GM21360 (cell line): ENCODE results near the gene CLECL1.
"Not testable (repeated sequence)": the region's sequence is repeated elsewhere in the genome, so short reads cannot be mapped to it uniquely, and the experiment has no call there.

Experiments used
- ATAC-seq: cut with Tn5 transposase; IDR thresholded peaks from one replicate; pipeline ENCODE4 v1.9.1; 2021; ENCODE audit warnings: mild to moderate bottlenecking, moderate library complexity; ENCODE audit not compliant: unreplicated experiment

Gene CLECL1

GRCh38 chr12:9699269-9699897 lies 33.5 kb downstream of the CLECL1 start:
- no peak for ATAC-seq

GRCh38 chr12:9698681-9699080 lies 34.2 kb downstream of the CLECL1 start:
- ATAC-seq = no peak

GRCh38 chr12:9697619-9698018 lies 35.3 kb downstream of the CLECL1 start:
- no peak for ATAC-seq

GRCh38 chr12:9695661-9696060 lies 37.2 kb downstream of the CLECL1 start:
- not testable (repeated sequence) for ATAC-seq

GRCh38 chr12:9695150-9695549 lies 37.7 kb downstream of the CLECL1 start:
- ATAC-seq = not testable (repeated sequence)

- ATAC-seq = no peak
Observed at GRCh38 chr12:9694241-9694640, 38.7 kb downstream of the CLECL1 start.

- no peak for ATAC-seq
Observed at GRCh38 chr12:9692909-9693308, 40.0 kb downstream of the CLECL1 start.

- ATAC-seq = no peak
Observed at GRCh38 chr12:9687228-9687627, 45.7 kb downstream of the CLECL1 start.

GRCh38 chr12:9685915-9686314 lies 47.0 kb downstream of the CLECL1 start:
- no peak for ATAC-seq

- ATAC-seq = not testable (repeated sequence)
Observed at GRCh38 chr12:9685366-9685765, 47.5 kb downstream of the CLECL1 start.

GRCh38 chr12:9682949-9683348 lies 49.9 kb downstream of the CLECL1 start:
- not testable (repeated sequence) for ATAC-seq

GRCh38 chr12:9682508-9682907 lies 50.4 kb downstream of the CLECL1 start:
- not testable (repeated sequence) for ATAC-seq

- no peak for ATAC-seq
Observed at GRCh38 chr12:9674226-9674590, 58.7 kb downstream of the CLECL1 start.

GRCh38 chr12:9673404-9674225 lies 59.3 kb downstream of the CLECL1 start:
- ATAC-seq = no peak
